ENCODE data around the gene WDFY4. TPM values are rescaled to one million over a fixed set of nuclear protein-coding genes. Genes with fewer than 3 reads are reported as not detected.

The WDFY4 gene
- total and polyA plus RNA-seq, 2 donors (not counting 3 experiments of a cell fraction or from before 2014, with no cell fraction given), result 10.1 to 10.2 TPM

- H4K20me1 ChIP-seq (replicated peaks; ENCODE audit: control insufficient read depth, extremely low read depth, insufficient read depth, low read length), result no peaks in the 10 kb centered on the region
- dilution Hi-C loops (cut with MboI; ENCODE audit: extremely low pct_ligation_motif_present, low sequenced_read_pairs), result no loop called here
- H3K9me3 ChIP-seq (replicated peaks; ENCODE audit: control insufficient read depth, insufficient read depth, low read length), result no peaks in the 10 kb centered on the region
- BruUV-seq (replicated peaks), result no TSS peak
- no peaks in the 10 kb centered on the region for H3K79me2 ChIP-seq (ENCODE audit: control insufficient read depth, insufficient read depth, low read length)
- no peak for TF ChIP-seq MYC (IDR thresholded peaks at IDR 0.05; ENCODE audit: low read depth, low read length)
- TF ChIP-seq, protein P1, sequence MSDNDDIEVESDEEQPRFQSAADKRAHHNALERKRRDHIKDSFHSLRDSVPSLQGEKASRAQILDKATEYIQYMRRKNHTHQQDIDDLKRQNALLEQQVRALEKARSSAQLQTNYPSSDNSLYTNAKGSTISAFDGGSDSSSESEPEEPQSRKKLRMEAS (IDR thresholded peaks at IDR 0.05; ENCODE audit: insufficient read depth, insufficient read length), result no peak
- no peak for TF ChIP-seq JUN (IDR thresholded peaks at IDR 0.05; ENCODE audit: borderline replicate concordance, insufficient read depth, insufficient read length, low read depth)
- TF ChIP-seq POLR2AphosphoS5 (IDR thresholded peaks at IDR 0.05; ENCODE audit: insufficient read depth, low read depth, low read length), result no peak
- TF ChIP-seq GATA2 (IDR thresholded peaks at IDR 0.05; ENCODE audit: insufficient read depth, insufficient read length, low read depth, low read length), result no peak
- TF ChIP-seq POLR2A (IDR thresholded peaks at IDR 0.05; ENCODE audit: low read depth, low read length), result no peak
- no peak for TF ChIP-seq FOS (IDR thresholded peaks at IDR 0.05; ENCODE audit: borderline replicate concordance, insufficient read depth, low read length)
- H2AFZ ChIP-seq (ENCODE audit: low read depth, low read length), result no peak overlapping the region
- no peak overlapping the region for H3K27ac ChIP-seq (ENCODE audit: insufficient read depth, low read depth, low read length)
- ChIA-PET CTCF (interaction anchor here (0.6 to 3.0 kb wide), 3 partner anchors 13 to 29 kb away, joined by 3 to 19 read pairs (median 4); no protein-coding TSS in a partner anchor), POLR2A (no interaction called here)
- no peak overlapping the region for H3K4me2 ChIP-seq (ENCODE audit: insufficient read depth, low read length)
- DNase-seq (ENCODE audit: low read depth, low spot score) (no peak), FAIRE-seq (no peak)
- no peaks in the 10 kb centered on the region for H3K9me1 ChIP-seq (replicated peaks; ENCODE audit: control insufficient read depth, extremely low read depth, insufficient read depth, low read length)
- no peaks in the 10 kb centered on the region for H3K27me3 ChIP-seq (ENCODE audit: control insufficient read depth in 2 of 2, insufficient read depth in 2 of 2, low read length in 2 of 2)
- no peak overlapping the region for H3K9ac ChIP-seq (replicated peaks; ENCODE audit: extremely low read depth, insufficient read depth, low read length)
- no peak overlapping the region for H3K4me3 ChIP-seq (replicated peaks in 1 of 3; ENCODE audit: insufficient read depth in 1 of 3, low read depth in 1 of 3, low read length in 3 of 3)
- peaks cover 13% of the 10 kb centered on the region for H3K4me1 ChIP-seq (ENCODE audit: control insufficient read depth, extremely low read depth, insufficient read depth, low read length)
- intact Hi-C loops (cut with micrococcal nuclease), result no loop called here
- H3K36me3 ChIP-seq (ENCODE audit: control insufficient read depth in 2 of 2, extremely low read depth in 1 of 2, insufficient read depth in 2 of 2, low read length in 2 of 2), result no peaks in the 10 kb centered on the region
Measured at GRCh38 chr10:48636901-48637300, 47.8 kb upstream of the WDFY4 start.

- H3K9ac ChIP-seq (replicated peaks; ENCODE audit: extremely low read depth, insufficient read depth, low read length), result no peak overlapping the region
- BruUV-seq (replicated peaks), result no TSS peak
- CTCF ChIA-PET, result interaction anchor here (1.2 to 3.1 kb wide), 8 partner anchors 9 to 274 kb away, joined by 3 to 19 read pairs (median 5); no protein-coding TSS in a partner anchor
Measured at GRCh38 chr10:48638158-48638557, 46.5 kb upstream of the WDFY4 start.

More at GRCh38 chr10:48638158-48638557, 46.5 kb upstream of the WDFY4 start:
- no peaks in the 10 kb centered on the region for H4K20me1 ChIP-seq (replicated peaks; ENCODE audit: control insufficient read depth, extremely low read depth, insufficient read depth, low read length)
- POLR2A ChIA-PET, result no interaction called here
- dilution Hi-C loops (cut with MboI; ENCODE audit: extremely low pct_ligation_motif_present, low sequenced_read_pairs) (no loop called here), intact Hi-C loops (cut with micrococcal nuclease) (no loop called here)
- no peaks in the 10 kb centered on the region for H3K27me3 ChIP-seq (ENCODE audit: control insufficient read depth in 2 of 2, insufficient read depth in 2 of 2, low read length in 2 of 2)
- H3K4me1 ChIP-seq (ENCODE audit: control insufficient read depth, extremely low read depth, insufficient read depth, low read length), result peaks cover 13% of the 10 kb centered on the region
- no peaks in the 10 kb centered on the region for H3K79me2 ChIP-seq (ENCODE audit: control insufficient read depth, insufficient read depth, low read length)
- no peaks in the 10 kb centered on the region for H3K9me3 ChIP-seq (replicated peaks; ENCODE audit: control insufficient read depth, insufficient read depth, low read length)
- H3K36me3 ChIP-seq (ENCODE audit: control insufficient read depth in 2 of 2, extremely low read depth in 1 of 2, insufficient read depth in 2 of 2, low read length in 2 of 2), result no peaks in the 10 kb centered on the region
- no peaks in the 10 kb centered on the region for H3K9me1 ChIP-seq (replicated peaks; ENCODE audit: control insufficient read depth, extremely low read depth, insufficient read depth, low read length)
- H3K27ac ChIP-seq (ENCODE audit: insufficient read depth, low read depth, low read length), result no peak overlapping the region
- H2AFZ ChIP-seq (ENCODE audit: low read depth, low read length), result no peak overlapping the region
- no peak for FAIRE-seq
- no peak overlapping the region for H3K4me3 ChIP-seq (replicated peaks in 1 of 3; ENCODE audit: insufficient read depth in 1 of 3, low read depth in 1 of 3, low read length in 3 of 3)
- no peak overlapping the region for H3K4me2 ChIP-seq (ENCODE audit: insufficient read depth, low read length)
- no peak for DNase-seq (ENCODE audit: low read depth, low spot score)
- TF ChIP-seq, protein P1 (IDR thresholded peaks at IDR 0.05; ENCODE audit: insufficient read depth, insufficient read length), result no peak
- TF ChIP-seq FOS (IDR thresholded peaks at IDR 0.05; ENCODE audit: borderline replicate concordance, insufficient read depth, low read length), result no peak
